ENCODE data around the gene MYBBP1A.

Gene MYBBP1A

DNA sequence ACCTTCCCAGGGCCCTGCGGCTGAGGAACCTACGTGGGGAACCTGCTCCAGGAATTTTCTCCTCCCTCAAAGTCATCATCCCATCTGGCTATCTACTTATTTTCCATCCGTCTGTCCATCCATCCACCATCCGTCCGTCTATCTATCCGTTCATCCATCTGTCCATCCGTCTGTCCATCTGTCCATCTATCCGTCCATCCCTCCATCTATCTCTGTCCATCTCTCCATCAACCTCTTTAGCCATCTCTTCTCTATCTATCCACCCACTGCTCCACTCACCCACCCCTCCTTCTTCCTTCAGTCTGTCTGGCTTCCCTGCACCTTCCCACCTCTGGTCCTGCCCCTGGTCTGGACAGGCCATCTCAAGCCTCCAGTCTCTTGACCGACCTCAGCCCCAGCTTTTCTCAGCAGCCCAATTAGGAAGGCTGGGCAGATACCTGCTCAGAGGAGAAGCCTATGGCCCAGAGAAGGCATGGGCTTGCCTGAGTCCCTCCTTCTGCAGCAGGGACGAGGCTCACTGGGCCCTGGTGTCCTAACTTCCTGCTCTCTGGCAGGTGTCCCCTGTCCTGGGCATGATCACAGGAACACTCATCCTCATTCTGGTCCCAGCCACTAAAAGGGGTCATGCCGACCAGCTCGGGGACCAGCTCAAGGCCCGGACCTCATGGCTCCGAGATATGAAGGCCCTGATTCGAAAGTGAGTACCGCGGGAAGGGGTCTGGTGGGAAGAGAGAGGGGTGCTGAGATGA, 23.0 kb downstream of the MYBBP1A start:
- TF ChIP-seq, protein P1, sequence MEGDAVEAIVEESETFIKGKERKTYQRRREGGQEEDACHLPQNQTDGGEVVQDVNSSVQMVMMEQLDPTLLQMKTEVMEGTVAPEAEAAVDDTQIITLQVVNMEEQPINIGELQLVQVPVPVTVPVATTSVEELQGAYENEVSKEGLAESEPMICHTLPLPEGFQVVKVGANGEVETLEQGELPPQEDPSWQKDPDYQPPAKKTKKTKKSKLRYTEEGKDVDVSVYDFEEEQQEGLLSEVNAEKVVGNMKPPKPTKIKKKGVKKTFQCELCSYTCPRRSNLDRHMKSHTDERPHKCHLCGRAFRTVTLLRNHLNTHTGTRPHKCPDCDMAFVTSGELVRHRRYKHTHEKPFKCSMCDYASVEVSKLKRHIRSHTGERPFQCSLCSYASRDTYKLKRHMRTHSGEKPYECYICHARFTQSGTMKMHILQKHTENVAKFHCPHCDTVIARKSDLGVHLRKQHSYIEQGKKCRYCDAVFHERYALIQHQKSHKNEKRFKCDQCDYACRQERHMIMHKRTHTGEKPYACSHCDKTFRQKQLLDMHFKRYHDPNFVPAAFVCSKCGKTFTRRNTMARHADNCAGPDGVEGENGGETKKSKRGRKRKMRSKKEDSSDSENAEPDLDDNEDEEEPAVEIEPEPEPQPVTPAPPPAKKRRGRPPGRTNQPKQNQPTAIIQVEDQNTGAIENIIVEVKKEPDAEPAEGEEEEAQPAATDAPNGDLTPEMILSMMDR (IDR thresholded peaks at IDR 0.05; ENCODE audit: insufficient read depth, low read depth, low read length, missing control alignments), result no peak
- no peak overlapping the region for H3K4me3 ChIP-seq (ENCODE audit: low read depth, low read length)

DNA sequence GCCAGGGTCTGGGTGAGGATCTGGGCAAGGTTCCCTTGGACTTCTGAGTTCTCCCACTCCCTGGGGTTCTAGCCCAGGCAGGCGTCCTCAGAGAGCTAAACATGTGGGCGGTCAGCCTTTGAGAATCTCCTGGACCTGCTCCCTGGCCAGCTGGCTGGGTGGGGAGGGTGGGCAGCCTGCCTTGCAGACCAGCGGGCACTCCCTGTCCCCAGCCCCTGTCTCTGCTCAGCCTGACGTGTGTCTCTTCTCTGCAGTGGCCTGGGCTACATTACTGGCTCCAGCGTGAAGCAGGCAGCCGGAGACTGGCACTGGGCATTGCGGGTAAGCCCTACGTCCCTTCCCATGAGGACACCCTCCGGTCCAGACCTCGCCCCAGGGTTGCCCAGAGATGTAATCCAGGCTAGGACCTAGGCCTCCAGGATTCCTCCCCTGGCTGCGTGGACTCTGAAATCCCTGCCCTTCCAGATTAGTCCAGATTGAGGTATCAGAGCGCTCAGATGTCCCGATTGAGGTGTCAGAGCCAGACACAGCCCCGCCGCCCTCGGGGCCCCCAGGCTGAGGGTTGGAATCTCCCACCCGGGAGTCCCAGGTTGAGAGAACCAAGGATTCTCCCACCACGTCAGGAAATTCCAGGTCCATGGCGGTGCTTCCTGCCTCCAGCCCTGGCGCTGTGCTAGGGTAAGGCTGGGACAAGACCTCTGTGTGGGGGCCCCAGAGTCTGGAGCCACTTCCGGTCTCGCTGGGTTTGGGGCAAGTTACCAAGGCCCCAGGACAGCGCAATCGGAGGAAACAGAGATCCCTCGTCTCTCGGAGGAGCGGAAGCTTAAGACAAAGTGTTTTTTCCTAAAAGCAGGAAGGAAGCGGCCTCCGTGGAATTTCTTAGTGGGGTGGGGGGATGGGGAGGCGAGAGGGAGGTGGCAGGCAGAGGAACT, 24.1 kb downstream of the MYBBP1A start:
- no peak for DNase-seq (ENCODE audit: low read depth)
- no peak overlapping the region for H3K4me3 ChIP-seq (ENCODE audit: low read depth, low read length)
- TF ChIP-seq, protein P1 (IDR thresholded peaks at IDR 0.05; ENCODE audit: insufficient read depth, low read depth, low read length, missing control alignments), result no peak

More for the DNA sequence above, 23.0 kb downstream of the MYBBP1A start:
- no peak for DNase-seq (ENCODE audit: low read depth)

DNA sequence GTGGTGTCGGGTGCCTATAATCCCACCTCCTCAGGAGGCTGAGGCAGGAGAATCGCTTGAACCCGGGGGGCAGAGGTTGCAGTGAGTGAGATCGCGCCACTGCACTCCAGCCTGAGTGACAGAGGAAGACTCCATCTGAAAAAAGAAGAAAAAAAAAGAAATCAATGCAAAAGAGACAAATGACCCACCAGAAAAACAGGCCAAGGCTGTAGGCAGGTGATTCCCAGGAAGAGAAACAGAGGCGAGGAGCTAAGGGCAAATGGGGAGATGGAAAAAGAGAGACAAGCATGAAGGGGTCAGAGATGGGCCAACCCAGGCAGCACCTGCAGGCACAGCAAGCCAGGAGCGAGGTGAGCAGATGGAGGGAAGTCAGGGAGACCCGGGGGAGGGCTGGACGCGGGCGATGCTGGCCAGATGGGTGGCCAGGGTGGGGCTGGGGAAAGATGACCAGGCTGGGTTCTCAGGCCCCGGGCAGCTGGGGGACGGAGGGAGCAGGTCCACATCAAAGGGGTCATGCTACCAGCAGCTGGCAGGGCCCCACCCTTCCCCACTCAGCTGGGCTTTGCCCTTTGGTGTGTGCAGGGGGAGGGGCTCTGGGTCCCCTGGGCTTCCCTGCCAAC, 25.5 kb downstream of the MYBBP1A start:
- no peak for DNase-seq (ENCODE audit: low read depth)
- no peak overlapping the region for H3K4me3 ChIP-seq (ENCODE audit: low read depth, low read length)
- TF ChIP-seq, protein P1 (IDR thresholded peaks at IDR 0.05; ENCODE audit: insufficient read depth, low read depth, low read length, missing control alignments), result no peak

DNA sequence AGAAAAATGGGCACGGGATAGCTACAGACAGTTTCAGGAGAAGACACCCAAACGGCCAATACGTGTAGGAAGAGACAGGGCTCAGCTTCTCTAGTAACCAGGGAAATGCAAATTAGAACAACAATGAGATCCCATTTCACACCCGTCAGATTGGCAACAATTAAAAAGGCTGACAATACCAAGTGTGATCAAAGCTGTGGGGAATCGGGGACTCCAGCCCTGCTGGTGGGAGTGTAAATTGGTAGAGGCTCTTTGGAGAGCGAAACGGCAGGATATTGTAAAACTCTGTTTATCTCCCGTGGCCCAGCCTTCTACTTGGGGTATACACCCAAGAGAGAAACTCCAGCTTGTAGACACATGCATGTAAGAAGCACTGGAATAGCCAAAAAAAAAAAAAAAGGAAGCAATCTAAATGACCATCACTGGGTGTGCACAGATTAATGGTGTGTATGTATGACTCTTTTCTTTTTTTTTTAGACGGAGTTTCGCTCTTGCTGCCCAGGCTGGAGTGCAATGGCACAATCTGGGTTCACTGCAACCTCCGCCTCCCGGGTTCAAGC, 27.5 kb downstream of the MYBBP1A start:
- no peak overlapping the region for H3K4me3 ChIP-seq (ENCODE audit: low read depth, low read length)
- DNase-seq (ENCODE audit: low read depth), result no peak
- TF ChIP-seq, protein P1 (IDR thresholded peaks at IDR 0.05; ENCODE audit: insufficient read depth, low read depth, low read length, missing control alignments), result no peak

DNA sequence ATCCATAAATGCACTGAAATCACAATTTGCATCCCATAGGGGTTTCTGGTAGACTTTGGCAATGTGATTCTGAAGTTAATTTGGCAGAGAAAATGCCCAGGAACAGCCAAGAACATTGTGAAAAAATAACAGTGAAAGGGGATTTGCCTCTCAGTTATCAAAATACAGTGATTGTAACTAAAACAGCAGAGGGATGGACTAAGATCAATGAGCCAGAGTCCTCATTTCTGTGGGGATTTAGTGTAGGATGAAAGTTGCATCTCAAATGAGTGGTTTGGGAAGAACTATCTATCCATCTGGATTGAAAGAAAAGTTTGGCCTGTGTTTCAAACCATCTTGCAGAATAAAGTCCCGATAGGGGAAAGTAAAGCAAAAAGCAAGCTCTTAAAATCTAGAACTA, 28.1 kb downstream of the MYBBP1A start:
- no peak overlapping the region for H3K4me3 ChIP-seq (ENCODE audit: low read depth, low read length)
- DNase-seq (ENCODE audit: low read depth), result no peak
- TF ChIP-seq, protein P1 (IDR thresholded peaks at IDR 0.05; ENCODE audit: insufficient read depth, low read depth, low read length, missing control alignments), result no peak

GRCh38 chr17:4525691-4526397, 29.3 kb downstream of the MYBBP1A start:
- TF ChIP-seq, protein P1 (IDR thresholded peaks at IDR 0.05; ENCODE audit: insufficient read depth, low read depth, low read length, missing control alignments), result no peak
- DNase-seq (ENCODE audit: low read depth), result no peak
- no peak overlapping the region for H3K4me3 ChIP-seq (ENCODE audit: low read depth, low read length)

Measured in GM12865 (cell line).